Measurements from ENCODE around the gene CADPS2. TPM values are rescaled to one million over a fixed set of nuclear protein-coding genes. Genes with fewer than 3 reads are reported as not detected.

CADPS2 gene
- total and polyA plus RNA-seq, 2 donors (not counting 1 experiment from before 2014, with no cell fraction given): not detected

DNA sequence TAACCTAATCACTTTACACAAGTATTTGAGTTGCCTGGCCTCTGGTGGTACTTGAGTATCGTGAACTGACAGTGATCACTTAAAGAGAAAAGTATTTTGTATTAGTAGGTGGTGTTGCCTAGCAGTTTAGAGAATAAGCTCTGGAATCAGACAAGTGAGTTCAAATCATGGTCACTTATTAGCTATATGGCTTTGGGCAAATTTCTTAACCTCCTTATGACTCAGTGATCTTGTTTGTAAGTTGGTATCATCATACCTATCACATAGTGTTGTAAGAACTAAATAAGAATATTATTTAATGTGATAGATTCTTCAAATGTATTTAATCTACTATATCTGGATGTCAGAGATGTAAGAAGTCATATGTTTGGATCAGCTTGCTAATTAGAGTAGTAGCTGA lies 351.2 kb downstream of the CADPS2 start:
- Mint-ChIP-seq H3K4me3 (no peak overlapping the region), H3K27ac (no peak overlapping the region), H3K27me3 (no peaks in the 10 kb centered on the region), H3K4me1 (no peaks in the 10 kb centered on the region), H3K9me3 (ENCODE audit: insufficient read depth) (no peaks in the 10 kb centered on the region)
- H3K4me3 ChIP-seq (ENCODE audit: control extremely low read depth in 1 of 5, extremely low read depth in 1 of 5, insufficient read depth in 1 of 5, low read depth in 2 of 5, low read length in 4 of 5): no peak overlapping the region
- ChIA-PET CTCF (interaction anchor here (1.2 kb wide), 1 partner anchor 16 kb away, joined by 4 read pairs; no protein-coding TSS in a partner anchor), POLR2A (no interaction called here)
- ATAC-seq (ENCODE audit: low read depth) (no peak), DNase-seq (no peak)
- no peaks in the 10 kb centered on the region for H3K27me3 ChIP-seq (replicated peaks in 1 of 4; ENCODE audit: control extremely low read depth in 1 of 4, control insufficient read depth in 3 of 4, insufficient read depth in 4 of 4, low read length in 3 of 4)
- WGBS (ENCODE audit: insufficient coverage): no CpG with 5 or more reads among the region's 1 CpG
- no peaks in the 10 kb centered on the region for H4K20me1 ChIP-seq (ENCODE audit: control insufficient read depth, insufficient read depth, low read length, poor library complexity, severe bottlenecking)
- no peak for TF ChIP-seq EZH2 (IDR thresholded peaks at IDR 0.05; ENCODE audit: borderline replicate concordance, insufficient read depth, low read depth, low read length, poor library complexity, severe bottlenecking)
- no peak overlapping the region for H2AFZ ChIP-seq (ENCODE audit: insufficient read depth, low read depth, low read length, poor library complexity, severe bottlenecking)
- H3K4me1 ChIP-seq (ENCODE audit: control insufficient read depth in 2 of 2, insufficient read depth in 2 of 2, low read length in 2 of 2): no peaks in the 10 kb centered on the region
- H3K79me2 ChIP-seq (ENCODE audit: control insufficient read depth, insufficient read depth, low read length): no peaks in the 10 kb centered on the region
- no peak overlapping the region for H3K4me2 ChIP-seq (replicated peaks; ENCODE audit: low read depth, low read length, poor library complexity, severe bottlenecking)
- H3K27ac ChIP-seq (ENCODE audit: low read length in 2 of 2): no peak overlapping the region
- no peaks in the 10 kb centered on the region for H3K9me3 ChIP-seq (ENCODE audit: control extremely low read depth in 1 of 3, control insufficient read depth in 2 of 3, insufficient read depth in 1 of 3, low read length in 2 of 3)
- intact Hi-C loops (cut with micrococcal nuclease): no loop called here
- no peak overlapping the region for H3K9ac ChIP-seq (ENCODE audit: low read length)
- H3K36me3 ChIP-seq (replicated peaks in 1 of 2; ENCODE audit: control extremely low read depth in 1 of 2, control insufficient read depth in 1 of 2, extremely low read depth in 1 of 2, insufficient read depth in 2 of 2, low read length in 1 of 2): no peaks in the 10 kb centered on the region

DNA sequence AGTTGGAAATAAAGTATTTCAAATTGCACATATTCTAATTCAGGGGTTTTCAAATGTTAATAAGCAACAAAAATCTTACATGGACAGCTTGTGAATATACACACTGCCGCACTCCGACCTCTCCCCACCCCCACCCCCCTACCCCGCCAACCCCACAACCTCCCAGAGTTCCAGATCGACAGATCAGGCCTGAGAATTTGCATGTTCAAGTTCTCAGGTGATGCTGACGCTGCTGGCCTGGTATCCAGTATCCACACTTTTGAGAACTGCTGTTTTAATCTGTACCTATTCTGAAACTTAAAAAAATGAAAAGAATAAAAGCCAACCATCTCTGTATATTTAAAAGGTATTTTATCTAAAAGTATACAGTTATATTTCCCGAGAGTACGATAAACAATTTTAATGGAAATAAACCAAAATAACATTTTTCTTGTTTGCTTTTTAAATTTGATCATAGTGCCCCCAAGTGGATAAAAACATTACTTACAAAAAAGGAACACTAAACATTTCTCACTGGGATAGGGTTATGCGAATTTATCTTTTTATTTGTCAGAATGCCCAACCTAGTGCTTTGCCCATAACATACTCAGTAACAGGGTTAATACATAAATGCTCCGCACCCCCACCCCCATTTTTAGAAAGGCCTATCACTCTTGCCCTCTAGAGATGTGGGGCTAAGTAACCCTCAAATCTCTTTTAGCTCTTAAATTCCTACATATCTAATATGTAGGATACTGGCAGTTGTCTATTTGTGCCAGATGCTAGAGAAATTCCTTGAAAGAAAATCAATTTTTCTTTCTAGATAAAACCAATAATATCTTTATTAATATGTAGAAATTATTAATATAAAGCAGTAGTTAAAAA lies 353.6 kb downstream of the CADPS2 start:
- WGBS (ENCODE audit: insufficient coverage): no CpG with 5 or more reads among the region's 9 CpGs
- no peak overlapping the region for H3K4me3 Mint-ChIP-seq
- DNase-seq: no peak
- no peaks in the 10 kb centered on the region for H3K4me1 Mint-ChIP-seq
- Histone ChIP-seq H3K4me2 (replicated peaks; ENCODE audit: low read depth, low read length, poor library complexity, severe bottlenecking) (no peak overlapping the region), H3K4me1 (ENCODE audit: control insufficient read depth in 2 of 2, insufficient read depth in 2 of 2, low read length in 2 of 2) (no peaks in the 10 kb centered on the region), H3K27ac (ENCODE audit: low read length in 2 of 2) (no peak overlapping the region), H3K36me3 (replicated peaks in 1 of 2; ENCODE audit: control extremely low read depth in 1 of 2, control insufficient read depth in 1 of 2, extremely low read depth in 1 of 2, insufficient read depth in 2 of 2, low read length in 1 of 2) (no peaks in the 10 kb centered on the region), H3K9me3 (ENCODE audit: control extremely low read depth in 1 of 3, control insufficient read depth in 2 of 3, insufficient read depth in 1 of 3, low read length in 2 of 3) (no peaks in the 10 kb centered on the region), H2AFZ (ENCODE audit: insufficient read depth, low read depth, low read length, poor library complexity, severe bottlenecking) (no peak overlapping the region), H3K79me2 (ENCODE audit: control insufficient read depth, insufficient read depth, low read length) (no peaks in the 10 kb centered on the region), H4K20me1 (ENCODE audit: control insufficient read depth, insufficient read depth, low read length, poor library complexity, severe bottlenecking) (no peaks in the 10 kb centered on the region), H3K4me3 (ENCODE audit: control extremely low read depth in 1 of 5, extremely low read depth in 1 of 5, insufficient read depth in 1 of 5, low read depth in 2 of 5, low read length in 4 of 5) (no peak overlapping the region), H3K27me3 (replicated peaks in 1 of 4; ENCODE audit: control extremely low read depth in 1 of 4, control insufficient read depth in 3 of 4, insufficient read depth in 4 of 4, low read length in 3 of 4) (no peaks in the 10 kb centered on the region), H3K9ac (ENCODE audit: low read length) (no peak overlapping the region)
- no peak overlapping the region for H3K27ac Mint-ChIP-seq
- intact Hi-C loops (cut with micrococcal nuclease): no loop called here
- CTCF ChIA-PET: interaction anchor here (0.8 to 2.0 kb wide), 3 partner anchors 10 to 440 kb away, joined by 3 to 8 read pairs (median 6); no protein-coding TSS in a partner anchor
- ATAC-seq (ENCODE audit: low read depth): no peak
- H3K27me3 Mint-ChIP-seq: no peaks in the 10 kb centered on the region
- TF ChIP-seq EZH2 (IDR thresholded peaks at IDR 0.05; ENCODE audit: borderline replicate concordance, insufficient read depth, low read depth, low read length, poor library complexity, severe bottlenecking): no peak
- TF ChIP-seq, protein P1, sequence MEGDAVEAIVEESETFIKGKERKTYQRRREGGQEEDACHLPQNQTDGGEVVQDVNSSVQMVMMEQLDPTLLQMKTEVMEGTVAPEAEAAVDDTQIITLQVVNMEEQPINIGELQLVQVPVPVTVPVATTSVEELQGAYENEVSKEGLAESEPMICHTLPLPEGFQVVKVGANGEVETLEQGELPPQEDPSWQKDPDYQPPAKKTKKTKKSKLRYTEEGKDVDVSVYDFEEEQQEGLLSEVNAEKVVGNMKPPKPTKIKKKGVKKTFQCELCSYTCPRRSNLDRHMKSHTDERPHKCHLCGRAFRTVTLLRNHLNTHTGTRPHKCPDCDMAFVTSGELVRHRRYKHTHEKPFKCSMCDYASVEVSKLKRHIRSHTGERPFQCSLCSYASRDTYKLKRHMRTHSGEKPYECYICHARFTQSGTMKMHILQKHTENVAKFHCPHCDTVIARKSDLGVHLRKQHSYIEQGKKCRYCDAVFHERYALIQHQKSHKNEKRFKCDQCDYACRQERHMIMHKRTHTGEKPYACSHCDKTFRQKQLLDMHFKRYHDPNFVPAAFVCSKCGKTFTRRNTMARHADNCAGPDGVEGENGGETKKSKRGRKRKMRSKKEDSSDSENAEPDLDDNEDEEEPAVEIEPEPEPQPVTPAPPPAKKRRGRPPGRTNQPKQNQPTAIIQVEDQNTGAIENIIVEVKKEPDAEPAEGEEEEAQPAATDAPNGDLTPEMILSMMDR (IDR thresholded peaks at IDR 0.05): peak; percentile 29
- POLR2A ChIA-PET: no interaction called here
- H3K9me3 Mint-ChIP-seq (ENCODE audit: insufficient read depth): no peaks in the 10 kb centered on the region
